NK-92 treated with Interleukin-12 subunit alpha and Interleukin-12 subunit beta, amount 100 ng/mL, for 24 hours (cell line): Measurements from ENCODE around the gene UBE2J2.
A peak's percentile ranks its signal among the peaks of the same experiment; 100 is the strongest.
"Not testable (repeated sequence)": the region's sequence is repeated elsewhere in the genome, so short reads cannot be mapped to it uniquely, and the experiment has no call there.

Experiments
- DNase-seq: peaks from one replicate; lab custom pipeline; 2025; lab: John Stamatoyannopoulos, UW

UBE2J2 gene

DNA sequence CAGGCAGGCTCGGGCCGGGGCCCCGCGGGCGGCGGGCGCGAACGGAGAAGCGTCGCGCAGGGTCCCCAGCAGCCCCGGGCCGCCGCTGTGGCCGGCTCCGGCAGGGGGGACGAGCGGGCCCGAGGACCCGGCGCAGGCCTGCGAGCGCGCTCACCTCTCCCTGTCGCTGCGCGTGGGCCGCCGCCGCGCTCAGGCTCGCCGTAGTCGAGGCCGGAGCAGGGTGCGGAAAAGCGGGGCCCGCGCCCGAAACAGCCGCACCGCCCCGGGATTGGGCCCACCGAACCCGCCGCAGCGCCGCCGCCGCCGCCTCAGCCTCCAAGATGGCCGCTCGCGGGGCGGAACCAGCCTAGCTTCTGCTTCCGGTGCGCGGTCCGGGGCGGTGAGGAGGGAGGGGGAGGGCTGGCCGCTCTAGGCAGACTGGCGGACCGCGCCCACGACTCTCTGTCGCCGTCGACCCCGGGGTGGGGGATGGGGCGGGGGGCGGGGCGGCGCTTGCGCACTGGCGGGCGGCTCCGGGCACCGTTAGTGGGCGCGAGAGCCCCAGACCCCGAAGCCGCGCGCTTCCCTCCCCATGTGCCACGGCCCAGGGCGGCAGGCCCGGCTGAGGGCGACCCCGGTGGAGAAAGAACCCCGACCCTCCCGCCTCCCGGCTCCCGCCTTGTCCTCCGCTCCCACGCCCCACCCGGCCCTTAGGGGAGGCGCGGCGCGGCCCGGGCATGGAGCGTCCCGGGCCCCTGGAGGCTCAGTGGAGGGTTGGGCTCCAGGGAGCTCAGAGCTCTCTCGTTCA, at the start of gene UBE2J2:
Gene UBE2J2 (minus strand): TSS at position 343 of the 787 bp plus-strand sequence. CDS start 5,862 bp downstream, outside the sequence.
- DNase-seq = peak; percentile 90

DNA sequence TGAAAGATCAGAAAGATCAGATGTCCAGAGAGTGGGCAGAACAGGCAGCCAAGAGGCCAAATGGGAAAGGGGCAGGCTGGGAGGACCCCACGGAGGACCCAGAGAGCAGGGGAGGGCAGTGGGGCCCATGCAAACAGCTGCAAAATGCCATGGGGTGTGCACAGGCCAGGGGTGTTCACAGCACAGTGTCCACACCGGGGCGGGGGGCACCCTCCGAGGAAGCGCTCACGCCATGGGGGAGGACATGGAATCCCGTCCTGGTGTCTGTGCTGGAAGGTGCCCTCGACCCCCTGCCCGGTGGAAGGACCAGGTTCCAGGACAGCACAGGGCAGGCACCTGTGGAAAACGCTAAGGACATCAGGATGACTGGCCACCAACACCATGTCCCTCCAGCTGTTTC, 49.3 kb upstream of the UBE2J2 start:
- no peak for DNase-seq

DNA sequence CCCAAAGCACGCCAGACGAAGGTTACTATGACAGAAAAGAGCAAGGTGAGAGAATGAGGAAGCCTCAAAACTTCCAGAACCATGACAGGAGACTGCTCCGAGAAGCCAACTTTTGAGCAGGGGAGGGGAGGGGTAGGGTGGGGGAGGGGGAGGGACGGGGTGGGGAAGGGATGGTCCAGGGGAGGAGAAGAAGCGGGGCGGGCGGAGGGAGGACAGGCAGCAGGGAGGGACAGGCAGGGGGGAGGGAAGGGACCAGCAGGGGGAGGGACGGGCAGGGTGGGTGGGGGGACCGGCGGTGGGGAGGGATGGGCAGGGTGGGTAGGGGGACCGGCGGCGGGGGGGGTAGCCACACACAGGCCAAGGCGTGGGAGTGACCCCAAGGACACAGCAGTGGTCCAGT, 48.8 kb upstream of the UBE2J2 start:
- no peak for DNase-seq

DNA sequence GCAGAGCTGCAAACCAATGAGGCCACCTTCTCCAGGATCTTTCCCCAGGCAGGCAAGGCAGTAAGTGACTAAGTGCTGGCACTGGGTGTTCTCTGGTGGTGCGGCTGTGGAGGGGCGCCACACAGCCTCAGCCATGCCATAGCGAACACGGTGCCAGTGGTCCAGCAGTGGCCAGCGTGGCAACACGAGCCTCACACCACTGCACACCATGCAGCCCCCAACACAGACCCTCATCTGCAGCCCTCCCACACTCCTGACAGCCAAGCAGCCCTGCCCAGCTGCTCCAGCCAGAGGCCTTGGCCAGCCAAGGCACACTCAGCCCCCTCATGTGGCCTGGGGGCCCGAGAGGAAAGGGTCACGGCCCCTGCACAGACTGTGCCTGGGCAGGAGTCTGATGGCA, 47.8 kb upstream of the UBE2J2 start:
- DNase-seq = no peak

DNA sequence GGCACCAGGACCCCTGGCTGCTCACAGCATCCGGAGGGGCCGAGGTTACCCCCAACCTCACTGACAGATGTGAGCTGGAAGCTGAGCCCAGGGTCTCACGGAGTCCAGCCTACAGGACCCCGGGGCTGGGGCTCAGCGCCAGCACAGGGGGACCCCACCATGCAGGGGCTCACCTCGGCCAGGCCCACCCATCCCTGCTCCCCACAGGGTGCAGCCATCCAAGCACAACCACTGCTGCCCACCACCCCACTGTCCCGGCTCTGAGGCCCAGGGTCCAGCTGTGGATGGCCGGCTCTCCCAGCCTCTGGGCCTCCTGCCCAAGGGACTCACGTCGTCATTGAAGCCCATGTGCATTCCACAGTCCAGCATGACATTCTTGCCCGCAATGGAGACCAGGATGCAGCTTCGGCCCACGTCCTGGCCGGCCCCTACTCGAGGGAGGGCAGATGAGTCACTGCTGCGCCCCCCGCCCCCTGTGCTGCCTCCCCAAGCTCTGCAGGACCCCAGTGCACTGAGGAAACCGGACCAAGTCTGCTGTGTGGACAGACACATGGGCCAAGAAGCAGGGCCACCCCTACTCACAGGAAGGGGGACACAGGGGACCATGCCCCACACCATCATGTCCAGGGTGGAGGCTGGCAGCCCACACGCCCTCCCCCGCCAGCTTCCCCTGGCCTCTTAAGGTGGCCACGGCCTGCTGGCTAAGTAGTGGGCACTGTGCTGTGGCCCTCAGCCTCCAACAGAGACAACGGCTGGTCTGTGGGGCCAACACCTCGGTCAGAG, 47.2 kb upstream of the UBE2J2 start:
- no peak for DNase-seq

DNA sequence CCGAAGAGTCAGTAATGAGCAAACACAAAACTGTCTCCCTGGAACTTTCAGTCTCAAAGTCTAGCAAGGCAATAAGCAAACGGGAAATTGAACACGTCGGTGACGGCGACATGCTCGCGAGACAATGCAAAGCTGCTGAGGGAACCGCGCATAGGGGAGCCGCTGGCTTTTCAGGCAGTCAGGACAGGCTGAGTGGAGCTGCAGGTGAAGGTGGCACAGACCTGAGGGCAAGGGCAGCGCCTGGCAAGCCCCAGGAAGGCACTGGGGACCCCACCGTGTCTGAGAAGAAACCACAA, 45.9 kb upstream of the UBE2J2 start:
- DNase-seq = no peak

DNA sequence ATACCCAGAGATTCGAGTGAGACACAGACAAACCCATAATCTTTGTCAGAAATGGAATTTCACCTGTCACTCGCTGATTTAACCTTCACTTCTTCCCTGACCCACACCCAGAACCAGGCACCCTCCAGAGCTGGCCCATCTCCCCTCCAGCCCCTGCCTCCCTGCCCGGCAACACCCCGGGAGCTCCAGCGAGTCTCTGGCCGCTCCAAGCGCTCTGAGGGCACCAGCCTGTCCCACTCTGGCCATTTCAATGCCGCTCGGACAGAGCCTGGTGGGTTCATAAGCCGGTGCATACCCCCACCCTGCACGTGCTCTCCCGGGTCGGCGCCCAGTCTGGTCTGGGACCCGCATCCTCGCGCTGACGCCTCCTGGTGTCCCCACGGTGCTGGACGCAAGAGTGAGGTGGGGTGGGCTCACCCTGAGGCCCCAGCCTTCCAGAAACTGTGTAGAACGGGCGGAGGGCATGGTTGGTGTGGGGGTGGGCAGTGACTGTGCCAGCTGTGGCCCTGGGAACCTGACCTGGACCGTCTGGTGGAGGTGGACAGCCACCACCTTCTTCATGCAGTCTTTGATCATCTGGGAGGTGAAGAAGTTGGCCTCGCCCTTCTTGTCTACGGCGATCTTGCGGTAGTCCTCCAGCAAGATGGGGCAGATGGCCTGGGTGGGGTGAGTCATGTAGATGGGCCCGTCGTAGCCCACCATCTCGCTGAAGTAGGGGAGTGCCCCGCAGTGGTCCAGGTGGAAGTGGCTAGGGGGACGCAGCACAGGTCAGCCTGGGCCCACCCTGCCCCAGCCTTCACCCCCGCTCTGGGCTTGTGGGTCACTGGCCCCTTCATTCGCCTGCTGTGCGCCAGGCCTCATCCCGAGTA, 45.4 kb upstream of the UBE2J2 start:
- DNase-seq = no peak

DNA sequence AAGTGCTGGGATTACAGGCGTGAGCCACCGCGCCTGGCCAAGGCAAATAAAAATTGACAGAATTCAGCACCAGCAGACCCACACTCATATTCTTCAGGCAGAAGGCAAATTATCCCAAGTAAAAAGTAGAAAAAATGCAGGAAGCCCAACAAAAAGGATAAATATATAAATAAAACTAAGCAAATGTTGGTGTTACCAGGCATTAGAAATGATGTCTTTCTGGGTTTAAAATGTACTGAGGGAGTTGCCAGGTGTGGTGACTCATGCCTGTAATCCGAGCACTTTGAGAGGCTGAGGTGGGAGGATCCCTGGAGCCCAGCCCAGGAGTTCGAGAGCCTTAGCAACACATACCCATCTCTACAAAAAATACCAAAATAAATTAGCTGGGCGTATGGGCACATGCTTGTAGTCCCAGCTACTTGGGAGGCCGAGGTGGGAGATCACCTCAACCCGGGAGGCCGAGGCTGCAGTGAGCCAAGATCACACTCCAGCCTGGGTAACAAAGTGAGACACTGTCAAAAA, 44.5 kb upstream of the UBE2J2 start:
- no peak for DNase-seq

DNA sequence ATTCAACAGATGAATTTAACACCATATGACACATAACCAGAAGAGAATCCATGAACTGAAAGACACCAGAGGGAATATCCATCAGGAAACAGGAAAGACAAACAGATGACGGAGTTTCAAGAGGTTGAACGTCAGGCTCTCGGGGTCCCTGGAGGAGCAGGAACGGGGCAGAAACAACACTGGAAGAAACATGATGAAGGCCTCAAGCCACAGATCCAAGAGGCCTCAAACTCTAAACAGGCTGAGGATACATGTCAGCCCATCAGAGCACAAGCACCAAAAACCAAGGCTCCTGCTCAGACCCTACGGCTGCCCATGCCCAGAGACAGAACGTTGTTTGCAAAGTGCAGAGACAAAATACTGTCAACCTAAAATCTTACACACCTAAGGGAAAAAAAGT, 43.8 kb upstream of the UBE2J2 start:
- no peak for DNase-seq

DNA sequence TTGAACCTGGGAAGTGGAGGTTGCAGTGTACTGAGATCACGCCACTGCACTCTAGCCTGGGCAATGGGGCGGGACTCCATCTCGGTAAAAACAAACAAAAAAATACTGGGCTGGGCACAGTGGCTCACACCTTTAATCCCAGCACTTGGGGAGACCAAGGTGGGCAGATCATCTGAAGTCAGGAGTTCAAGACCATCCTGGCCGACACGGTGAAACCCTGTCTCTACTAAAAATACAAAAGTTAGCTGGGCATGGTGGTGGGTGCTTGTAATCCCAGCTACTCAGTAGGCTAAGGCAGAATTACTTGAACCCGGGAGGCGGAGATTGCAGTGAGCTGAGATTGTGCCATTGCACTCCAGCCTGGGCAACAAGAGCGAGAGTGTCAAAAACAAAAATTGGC, 42.5 kb upstream of the UBE2J2 start:
- not testable (repeated sequence) for DNase-seq

DNA sequence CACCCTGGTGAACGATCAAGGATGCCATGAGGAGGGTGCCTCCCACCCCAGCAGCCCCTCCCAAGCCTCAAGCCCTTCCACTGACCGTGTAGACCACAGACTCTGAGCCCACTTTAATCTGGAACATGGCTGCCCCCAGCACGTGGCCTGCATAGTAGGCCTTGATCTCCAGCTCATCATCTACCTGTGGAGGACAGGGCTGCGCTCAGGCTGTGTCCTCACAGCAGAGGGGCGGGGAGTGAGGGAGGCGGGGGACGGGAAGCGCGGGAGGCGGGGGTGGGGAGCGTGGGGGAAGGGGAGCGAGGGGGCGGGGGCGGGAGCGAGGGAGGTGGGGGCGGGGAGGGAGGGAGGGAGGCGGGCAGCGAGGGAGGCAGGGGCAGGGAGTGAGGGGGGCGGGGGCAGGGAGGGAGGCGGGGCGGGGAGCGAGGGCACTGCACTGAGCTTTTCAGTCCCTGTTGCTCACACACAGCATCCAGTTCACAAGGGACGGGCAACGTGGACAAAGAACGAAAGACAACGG, 41.8 kb upstream of the UBE2J2 start:
- no peak for DNase-seq

DNA sequence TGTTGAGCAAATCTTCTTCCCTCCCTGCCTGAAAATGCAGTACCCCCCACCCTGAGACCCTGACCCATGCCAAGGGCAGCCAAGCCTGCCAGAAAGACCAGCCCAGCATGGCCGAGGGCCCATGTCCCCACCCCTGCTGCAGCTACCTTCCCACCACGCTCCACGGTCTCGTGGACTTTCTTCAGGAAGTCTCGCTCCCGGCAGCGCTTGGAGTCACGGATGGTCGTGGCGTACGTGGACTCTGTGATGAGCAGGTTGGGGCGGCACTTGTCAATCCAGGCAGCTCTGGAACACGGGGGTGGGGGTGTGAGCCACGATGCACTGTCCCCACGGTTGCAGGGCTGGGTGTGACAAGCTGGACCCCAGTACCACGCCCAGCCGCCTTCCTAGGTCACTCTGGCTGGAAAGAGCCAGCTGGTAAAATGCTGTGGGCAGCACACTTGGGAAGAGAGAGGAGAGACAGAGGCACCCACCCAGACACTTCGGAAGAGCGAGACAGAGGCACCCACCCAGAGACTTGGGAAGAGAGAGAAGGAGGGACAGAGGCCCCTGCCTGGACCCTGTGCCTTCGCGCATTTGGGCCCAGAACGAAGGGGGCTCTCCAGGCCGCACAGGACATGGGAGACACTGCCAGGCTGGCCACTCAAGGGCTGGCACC, 41.2 kb upstream of the UBE2J2 start:
- no peak for DNase-seq

DNA sequence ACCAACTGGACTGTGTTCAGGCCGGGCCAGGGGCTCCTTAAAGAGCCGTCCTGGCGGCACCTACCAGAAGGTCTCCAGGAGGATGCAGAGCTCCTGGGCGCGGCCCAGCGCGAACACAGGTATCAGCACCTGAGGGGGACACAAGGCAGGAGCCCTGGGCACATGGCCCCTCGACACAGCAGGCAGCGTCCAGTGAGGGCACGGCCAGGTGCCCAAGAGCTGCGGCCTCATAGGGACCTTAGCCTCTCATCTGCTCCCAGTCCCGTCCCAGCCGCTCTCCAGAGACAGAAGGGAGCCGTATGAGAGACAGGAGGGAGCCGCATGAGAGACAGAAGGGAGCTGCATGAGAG, 40.6 kb upstream of the UBE2J2 start:
- no peak for DNase-seq

DNA sequence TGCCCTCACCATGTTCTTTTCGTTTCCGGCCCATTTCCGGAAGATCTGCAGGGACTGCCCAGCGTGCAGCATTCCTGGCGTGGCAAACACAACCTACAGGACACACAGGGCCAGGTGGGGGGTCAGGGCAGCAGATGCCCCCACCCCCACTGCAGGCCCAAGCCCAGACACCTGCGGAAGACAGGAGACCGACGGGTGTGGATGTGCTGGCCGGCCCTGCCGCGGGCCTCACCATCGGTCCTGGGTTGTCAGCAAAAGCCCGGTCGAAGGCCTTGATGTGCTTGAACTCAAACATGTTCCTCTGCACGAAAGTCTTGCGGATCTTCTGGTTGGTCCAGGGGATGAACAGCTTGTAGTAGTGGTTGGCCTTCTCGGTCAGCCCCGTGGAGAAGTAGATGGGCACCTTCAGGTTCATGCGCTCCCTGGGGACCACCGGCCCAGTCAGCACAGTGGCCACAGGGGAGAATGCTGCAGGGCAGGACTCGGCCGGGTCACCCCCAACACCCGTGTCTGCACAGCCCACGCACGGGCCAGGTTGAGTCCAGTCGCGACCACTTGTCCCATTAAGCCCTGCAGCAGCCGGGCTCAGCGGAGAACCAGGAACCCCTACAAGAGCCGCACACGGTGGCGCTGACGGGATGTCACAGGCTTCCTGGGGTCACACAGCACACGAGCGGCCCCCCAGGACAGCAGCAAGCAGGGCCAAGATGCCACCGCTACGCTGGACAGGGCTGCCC, 40.0 kb upstream of the UBE2J2 start:
- no peak for DNase-seq

DNA sequence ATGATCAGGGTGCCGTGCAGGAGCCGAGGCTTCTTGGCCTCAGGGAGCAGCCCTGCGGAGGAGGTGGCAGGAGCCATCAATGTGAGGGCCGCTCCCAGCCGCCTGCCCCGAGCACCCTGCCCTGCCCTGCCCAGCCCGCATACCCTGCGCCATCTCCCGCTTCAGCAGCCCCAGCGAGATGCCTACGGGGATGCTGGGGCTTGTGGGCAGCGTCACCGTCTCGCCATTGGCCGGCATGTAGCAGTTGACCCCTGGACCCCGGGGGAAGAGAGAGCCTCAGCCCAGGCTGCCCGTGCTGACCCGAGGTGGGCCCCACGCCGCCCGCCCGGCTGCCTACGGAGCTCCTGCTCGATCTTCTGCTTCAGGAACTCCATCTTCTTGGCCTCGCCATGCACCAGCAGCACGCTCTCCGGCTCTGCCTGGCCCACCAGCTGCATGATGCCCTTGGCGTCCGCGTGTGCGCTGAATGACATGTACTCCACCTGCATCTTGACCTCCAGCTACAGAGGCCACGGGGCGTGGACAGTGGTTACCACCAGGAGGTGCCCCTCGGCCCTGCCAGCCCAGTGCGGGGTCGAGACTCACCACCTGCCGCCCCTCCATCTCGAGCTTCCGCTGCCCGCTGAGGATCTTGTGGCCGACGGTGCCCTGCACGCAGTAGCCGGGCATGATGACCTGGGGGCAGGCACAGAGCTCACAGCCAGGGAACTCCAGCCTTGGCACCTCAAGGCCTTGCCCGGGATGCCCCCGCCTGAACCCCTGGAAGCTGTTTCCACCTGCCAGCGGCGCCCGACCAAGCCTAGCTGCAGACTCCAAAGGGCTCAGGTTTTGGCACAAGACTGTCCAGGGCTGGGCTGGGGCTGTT, 39.0 kb upstream of the UBE2J2 start:
- DNase-seq = no peak

DNA sequence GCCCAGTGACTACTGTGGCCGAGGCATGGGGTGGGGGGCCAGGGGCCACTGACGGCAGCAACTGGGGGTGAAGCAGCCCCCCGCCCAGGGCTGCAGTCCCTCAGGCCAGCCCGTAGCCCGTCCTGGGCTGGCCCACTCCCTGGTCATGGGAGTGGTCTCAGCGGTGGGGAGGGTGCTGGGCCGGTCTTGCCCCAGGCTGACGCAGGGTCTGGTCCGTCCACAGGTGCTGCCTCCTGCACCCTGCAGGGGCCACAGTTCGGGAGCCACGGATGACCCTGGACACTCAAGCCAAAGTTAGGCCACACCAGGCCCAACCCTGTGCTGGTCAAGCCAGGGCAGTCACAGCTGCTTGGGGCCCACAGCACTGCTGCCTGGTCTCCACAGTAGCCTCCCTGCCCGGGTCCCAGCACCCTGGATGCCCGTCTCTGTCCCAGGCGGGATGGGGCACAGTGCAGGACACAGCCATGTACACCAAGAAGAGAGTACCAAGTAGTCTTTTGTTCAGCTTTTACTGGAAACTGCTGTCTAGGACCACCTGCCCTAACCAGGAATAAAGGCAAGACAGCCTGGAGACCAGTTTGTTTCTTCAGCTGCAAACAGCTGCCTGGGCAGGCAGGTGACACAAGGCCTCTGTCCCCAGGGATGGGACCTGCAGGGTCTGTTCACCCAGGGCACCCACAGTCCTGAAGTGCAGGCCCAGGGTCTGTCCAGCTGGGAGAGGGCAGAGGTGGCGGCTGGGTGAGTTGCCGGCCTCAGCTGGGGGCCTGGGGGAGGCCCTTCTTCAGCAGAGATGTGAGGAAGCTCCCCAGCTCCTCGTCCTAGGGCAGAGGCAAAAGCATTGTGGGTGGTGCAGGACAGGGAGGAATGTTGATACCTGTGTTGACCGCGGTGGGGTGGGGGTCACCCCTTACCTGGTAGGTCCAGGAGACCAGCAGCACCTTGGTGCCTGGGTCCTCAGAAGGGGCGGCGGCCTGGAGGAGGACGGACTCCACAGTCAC, 37.8 kb upstream of the UBE2J2 start:
- DNase-seq = no peak

DNA sequence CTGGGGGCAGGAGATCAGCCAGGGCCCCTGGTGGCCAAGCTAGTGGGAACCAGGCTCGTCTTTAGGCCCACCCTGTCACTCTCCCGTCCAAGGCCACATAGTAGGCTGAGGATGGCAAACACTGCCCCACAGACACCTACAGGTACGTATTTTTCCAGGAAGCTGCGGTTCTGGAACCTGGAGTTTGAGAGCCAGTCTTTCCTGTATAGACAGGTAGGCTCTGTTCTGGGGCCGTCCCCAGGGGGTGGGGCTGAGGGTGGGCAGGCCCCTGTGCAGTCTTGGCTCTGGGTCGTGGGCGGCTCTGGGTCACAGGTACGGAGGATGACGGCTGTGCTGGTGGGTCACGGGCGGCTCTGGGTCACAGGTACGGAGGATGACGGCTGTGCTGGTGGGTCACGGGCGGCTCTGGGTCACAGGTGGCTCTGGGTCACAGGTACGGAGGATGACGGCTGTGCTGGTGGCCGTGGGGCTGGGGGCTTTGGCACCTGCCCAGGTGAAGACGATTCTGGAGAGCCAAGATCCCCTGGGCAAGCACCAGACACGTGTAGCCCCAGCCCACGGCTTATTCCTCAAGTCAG, 36.9 kb upstream of the UBE2J2 start:
- DNase-seq = no peak

DNA sequence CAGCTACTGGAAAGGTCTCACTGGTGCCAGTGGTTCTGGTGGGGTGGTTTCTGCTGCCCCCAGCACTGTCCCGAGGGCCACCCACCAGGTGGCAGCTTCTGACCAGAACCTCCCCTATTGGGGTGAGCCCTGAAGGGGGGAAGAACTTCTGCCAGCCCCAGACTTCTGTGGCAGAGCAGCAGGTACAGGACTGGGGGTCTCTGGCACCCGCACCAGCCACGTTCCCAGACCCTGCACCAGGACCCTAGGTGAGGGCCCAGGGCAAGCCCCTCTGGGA, 36.4 kb upstream of the UBE2J2 start:
- DNase-seq = no peak
